HepG2 (cell line): ENCODE results near the gene TOPORS. TPM values are rescaled to one million over a fixed set of nuclear protein-coding genes. Genes with fewer than 3 reads are reported as not detected.

Experiments used
- ARHGAP35 ChIP-seq: sonication (generic); formaldehyde crosslinking; IDR thresholded peaks from 2 replicates; pipeline ENCODE4 v1.9.0; 2022; ENCODE audit warnings: mild to moderate bottlenecking, inconsistent platforms, moderate library complexity, missing genetic modification reagents, borderline replicate concordance
- DPF2 ChIP-seq: sonication (generic); formaldehyde crosslinking; IDR thresholded peaks from 2 replicates; pipeline ENCODE4 v1.4.0; 2020; ENCODE audit warnings: mild to moderate bottlenecking, low read depth, missing genetic modification reagents, borderline replicate concordance
- EZH2 ChIP-seq: conservative IDR thresholded peaks from 2 replicates; pipeline ENCODE4 v1.6.1; 2012; ENCODE audit warnings: mild to moderate bottlenecking, low read depth, low read length, moderate library complexity
- HOXA3 ChIP-seq: sonication (generic); formaldehyde crosslinking; IDR thresholded peaks from 2 replicates; pipeline ENCODE4 v1.5.0; 2020; ENCODE audit warnings: missing genetic modification reagents
- MYC ChIP-seq: sonication (generic); formaldehyde crosslinking; IDR thresholded peaks from 2 replicates; pipeline ENCODE4 v1.9.0; 2021; ENCODE audit warnings: missing genetic modification reagents, borderline replicate concordance
- NR2F1 ChIP-seq, 2 experiments: fragments of 450-650 bp in 1 of 2; formaldehyde crosslinking in 1 of 2; IDR thresholded peaks; 2 replicates each; pipeline versions ENCODE4 v1.5.0 to v1.6.1; 2016 to 2020; ENCODE audit warnings: mild to moderate bottlenecking in 1 of 2, missing compliant biosample characterization in 1 of 2, missing genetic modification reagents in 1 of 2, moderate library complexity in 1 of 2
- PITX1 ChIP-seq: sonication (generic); formaldehyde crosslinking; IDR thresholded peaks from 2 replicates; pipeline ENCODE4 v1.5.1; 2020; ENCODE audit warnings: mild to moderate bottlenecking, missing genetic modification reagents
- RFXANK ChIP-seq: IDR thresholded peaks from 2 replicates; pipeline ENCODE4 v1.6.1; 2016
- RXRB ChIP-seq: IDR thresholded peaks from 2 replicates; pipeline ENCODE4 v1.6.1; 2016; ENCODE audit warnings: borderline replicate concordance, missing genetic modification reagents, missing compliant biosample characterization
- SOX5 ChIP-seq: IDR thresholded peaks from 2 replicates; pipeline ENCODE4 v1.6.1; 2016; ENCODE audit warnings: borderline replicate concordance
- TCF12 ChIP-seq, 2 experiments: fragments of 450-650 bp in 1 of 2; sonication (generic) in 1 of 2; formaldehyde crosslinking in 1 of 2; IDR thresholded peaks; 2 replicates each; pipeline versions ENCODE4 v1.6.1 to v1.8.0; 2017 to 2022; ENCODE audit warnings: antibody characterized with exemption in 1 of 2, mild to moderate bottlenecking in 1 of 2, missing genetic modification reagents in 1 of 2, moderate library complexity in 1 of 2
- XBP1 ChIP-seq: sonication (generic); formaldehyde crosslinking; IDR thresholded peaks from 2 replicates; pipeline ENCODE4 v1.5.0; 2020; ENCODE audit warnings: missing genetic modification reagents
- ZIK1 ChIP-seq: sonication (generic); formaldehyde crosslinking; IDR thresholded peaks from 2 replicates; pipeline ENCODE4 v1.5.0; 2020; ENCODE audit warnings: mild to moderate bottlenecking, low read depth, missing genetic modification reagents, borderline replicate concordance
- ZNF207 ChIP-seq: fragments of 450-650 bp; IDR thresholded peaks from 2 replicates; pipeline ENCODE4 v1.6.1; 2016; ENCODE audit warnings: antibody characterized with exemption, borderline replicate concordance
- ZNF335 ChIP-seq: sonication (generic); formaldehyde crosslinking; IDR thresholded peaks from 2 replicates; pipeline ENCODE4 v1.4.0; 2020; ENCODE audit warnings: missing genetic modification reagents
- ZNF724P ChIP-seq: sonication (generic); formaldehyde crosslinking; IDR thresholded peaks from 2 replicates; pipeline ENCODE4 v1.8.0; 2022; ENCODE audit warnings: missing genetic modification reagents, borderline replicate concordance
- ZNF737 ChIP-seq: sonication (generic); formaldehyde crosslinking; IDR thresholded peaks from 2 replicates; pipeline ENCODE4 v1.5.0; 2020; ENCODE audit warnings: missing genetic modification reagents, mild to moderate bottlenecking, borderline replicate concordance
- ZNF780A ChIP-seq: sonication (generic); formaldehyde crosslinking; IDR thresholded peaks from 2 replicates; pipeline ENCODE4 v1.8.0; 2022; ENCODE audit warnings: mild to moderate bottlenecking, missing genetic modification reagents, moderate library complexity
- ZNF879 ChIP-seq: sonication (generic); formaldehyde crosslinking; IDR thresholded peaks from 2 replicates; pipeline ENCODE4 v1.8.1; 2023; ENCODE audit warnings: missing genetic modification reagents
- polyA plus RNA-seq, 8 experiments: library from polyadenylated mRNA; depleted of rRNA in 3 of 8; stranded (reverse) in 7 of 8; unstranded in 1 of 8; fragments of >200 nt; fragmentation: Illumina TruSeq in 4 of 8; extraction: Trizol in 4 of 8; gene quantifications; 2 replicates each; pipeline versions ENCODE4 v1.2.1 to v1.2.3, GENCODE V29; 2011 to 2016; ENCODE audit warnings: low read depth in 4 of 8, missing spikeins in 1 of 8, mixed read lengths in 1 of 8; ENCODE audit not compliant: insufficient read depth in 1 of 8
- total RNA-seq, 5 experiments: library from RNA; depleted of rRNA; stranded (reverse); fragments of >200 nt; fragmentation: Illumina TruSeq; extraction: Trizol; gene quantifications; 2 replicates each; pipeline ENCODE4 v1.2.3, GENCODE V29; 2016; ENCODE audit warnings: low read depth in 1 of 5
- TF ChIP-seq, protein P1 (sequence below): sonication (generic); formaldehyde crosslinking; IDR thresholded peaks from 2 replicates; pipeline ENCODE4 v1.4.0; 2020; ENCODE audit warnings: missing genetic modification reagents
- TF ChIP-seq, protein P2 (sequence below): sonication (generic); formaldehyde crosslinking; IDR thresholded peaks from 2 replicates; pipeline ENCODE4 v1.4.0; 2020; ENCODE audit warnings: mild to moderate bottlenecking, missing genetic modification reagents
- TF ChIP-seq, protein P3 (sequence below): sonication (generic); formaldehyde crosslinking; IDR thresholded peaks from 2 replicates; pipeline ENCODE4 v1.4.0; 2020; ENCODE audit warnings: mild to moderate bottlenecking, missing genetic modification reagents

The TOPORS gene
- total and polyA plus RNA-seq, 2 of the 13 experiments (the other 11 are each of a cell fraction or from before 2014, with no cell fraction given): 6.8 to 19.6 TPM

DNA sequence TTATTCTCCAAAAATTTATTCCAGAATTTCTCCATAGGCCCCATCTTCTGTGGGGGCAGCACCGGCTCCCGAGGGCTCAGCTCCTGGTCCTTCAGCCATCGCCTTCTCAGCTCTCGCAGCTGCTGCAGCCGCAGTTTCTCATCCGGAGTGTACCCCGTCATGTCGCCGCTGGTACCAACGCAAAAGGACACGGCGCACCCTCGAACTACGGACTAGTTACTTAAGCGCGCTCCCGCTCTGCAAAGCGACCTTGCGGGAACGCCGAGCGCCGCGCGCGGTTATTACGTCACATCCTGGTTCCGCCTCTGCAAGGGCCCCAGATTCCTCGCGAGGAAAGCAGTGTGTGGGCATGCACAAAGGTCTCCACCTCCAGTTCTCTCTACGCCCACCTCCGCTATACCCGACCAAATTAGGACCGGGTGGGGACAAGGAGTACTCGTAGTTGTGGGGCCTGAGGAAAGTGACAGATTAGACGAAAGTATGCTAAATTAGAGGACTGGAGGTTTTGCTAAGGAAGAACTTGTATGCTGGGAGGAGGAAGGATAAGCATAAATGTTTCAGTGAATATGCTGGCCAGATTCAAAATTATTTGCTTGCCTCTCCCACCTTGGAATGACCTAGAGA, 20.6 kb upstream of the TOPORS start, which contains the start of gene NDUFB6 (continued):
- TF ChIP-seq, protein P1, sequence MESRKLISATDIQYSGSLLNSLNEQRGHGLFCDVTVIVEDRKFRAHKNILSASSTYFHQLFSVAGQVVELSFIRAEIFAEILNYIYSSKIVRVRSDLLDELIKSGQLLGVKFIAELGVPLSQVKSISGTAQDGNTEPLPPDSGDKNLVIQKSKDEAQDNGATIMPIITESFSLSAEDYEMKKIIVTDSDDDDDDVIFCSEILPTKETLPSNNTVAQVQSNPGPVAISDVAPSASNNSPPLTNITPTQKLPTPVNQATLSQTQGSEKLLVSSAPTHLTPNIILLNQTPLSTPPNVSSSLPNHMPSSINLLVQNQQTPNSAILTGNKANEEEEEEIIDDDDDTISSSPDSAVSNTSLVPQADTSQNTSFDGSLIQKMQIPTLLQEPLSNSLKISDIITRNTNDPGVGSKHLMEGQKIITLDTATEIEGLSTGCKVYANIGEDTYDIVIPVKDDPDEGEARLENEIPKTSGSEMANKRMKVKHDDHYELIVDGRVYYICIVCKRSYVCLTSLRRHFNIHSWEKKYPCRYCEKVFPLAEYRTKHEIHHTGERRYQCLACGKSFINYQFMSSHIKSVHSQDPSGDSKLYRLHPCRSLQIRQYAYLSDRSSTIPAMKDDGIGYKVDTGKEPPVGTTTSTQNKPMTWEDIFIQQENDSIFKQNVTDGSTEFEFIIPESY (CRISPR knock-in tag): no peak
- TF ChIP-seq, protein P2, sequence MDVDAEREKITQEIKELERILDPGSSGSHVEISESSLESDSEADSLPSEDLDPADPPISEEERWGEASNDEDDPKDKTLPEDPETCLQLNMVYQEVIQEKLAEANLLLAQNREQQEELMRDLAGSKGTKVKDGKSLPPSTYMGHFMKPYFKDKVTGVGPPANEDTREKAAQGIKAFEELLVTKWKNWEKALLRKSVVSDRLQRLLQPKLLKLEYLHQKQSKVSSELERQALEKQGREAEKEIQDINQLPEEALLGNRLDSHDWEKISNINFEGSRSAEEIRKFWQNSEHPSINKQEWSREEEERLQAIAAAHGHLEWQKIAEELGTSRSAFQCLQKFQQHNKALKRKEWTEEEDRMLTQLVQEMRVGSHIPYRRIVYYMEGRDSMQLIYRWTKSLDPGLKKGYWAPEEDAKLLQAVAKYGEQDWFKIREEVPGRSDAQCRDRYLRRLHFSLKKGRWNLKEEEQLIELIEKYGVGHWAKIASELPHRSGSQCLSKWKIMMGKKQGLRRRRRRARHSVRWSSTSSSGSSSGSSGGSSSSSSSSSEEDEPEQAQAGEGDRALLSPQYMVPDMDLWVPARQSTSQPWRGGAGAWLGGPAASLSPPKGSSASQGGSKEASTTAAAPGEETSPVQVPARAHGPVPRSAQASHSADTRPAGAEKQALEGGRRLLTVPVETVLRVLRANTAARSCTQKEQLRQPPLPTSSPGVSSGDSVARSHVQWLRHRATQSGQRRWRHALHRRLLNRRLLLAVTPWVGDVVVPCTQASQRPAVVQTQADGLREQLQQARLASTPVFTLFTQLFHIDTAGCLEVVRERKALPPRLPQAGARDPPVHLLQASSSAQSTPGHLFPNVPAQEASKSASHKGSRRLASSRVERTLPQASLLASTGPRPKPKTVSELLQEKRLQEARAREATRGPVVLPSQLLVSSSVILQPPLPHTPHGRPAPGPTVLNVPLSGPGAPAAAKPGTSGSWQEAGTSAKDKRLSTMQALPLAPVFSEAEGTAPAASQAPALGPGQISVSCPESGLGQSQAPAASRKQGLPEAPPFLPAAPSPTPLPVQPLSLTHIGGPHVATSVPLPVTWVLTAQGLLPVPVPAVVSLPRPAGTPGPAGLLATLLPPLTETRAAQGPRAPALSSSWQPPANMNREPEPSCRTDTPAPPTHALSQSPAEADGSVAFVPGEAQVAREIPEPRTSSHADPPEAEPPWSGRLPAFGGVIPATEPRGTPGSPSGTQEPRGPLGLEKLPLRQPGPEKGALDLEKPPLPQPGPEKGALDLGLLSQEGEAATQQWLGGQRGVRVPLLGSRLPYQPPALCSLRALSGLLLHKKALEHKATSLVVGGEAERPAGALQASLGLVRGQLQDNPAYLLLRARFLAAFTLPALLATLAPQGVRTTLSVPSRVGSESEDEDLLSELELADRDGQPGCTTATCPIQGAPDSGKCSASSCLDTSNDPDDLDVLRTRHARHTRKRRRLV (CRISPR knock-in tag): no peak
- TF ChIP-seq SOX5 (CRISPR knock-in tag) (peak; percentile 68), ZNF780A (CRISPR knock-in tag) (peak; percentile 77; the same call in 1 of the 2 replicates), RXRB (CRISPR knock-in tag) (peak; percentile 36; the same call in 1 of the 2 replicates), ZNF335 (CRISPR knock-in tag) (peak; percentile 92), NR2F1 (CRISPR knock-in tag; IDR thresholded peaks at IDR 0.05) (peak in 1 of 2 experiments; percentile 25; a peak in 1 of 4 replicates), ZNF724P (CRISPR knock-in tag) (no peak), EZH2 (no peak), ARHGAP35 (CRISPR knock-in tag) (peak; percentile 70; the same call in 1 of the 2 replicates), ZIK1 (no peak), ZNF737 (no peak), PITX1 (peak; percentile 48; the same call in 1 of the 2 replicates), RFXANK (CRISPR knock-in tag) (no peak), ZNF207 (no peak), TCF12 (IDR thresholded peaks at IDR 0.05) (no peak), TCF12 (CRISPR knock-in tag; IDR thresholded peaks at IDR 0.05) (no peak), HOXA3 (CRISPR knock-in tag) (peak; percentile 98), ZNF879 (CRISPR knock-in tag) (no peak), XBP1 (CRISPR knock-in tag) (no peak), DPF2 (CRISPR knock-in tag) (no peak), MYC (CRISPR knock-in tag) (peak; percentile 89)
- TF ChIP-seq, protein P3, sequence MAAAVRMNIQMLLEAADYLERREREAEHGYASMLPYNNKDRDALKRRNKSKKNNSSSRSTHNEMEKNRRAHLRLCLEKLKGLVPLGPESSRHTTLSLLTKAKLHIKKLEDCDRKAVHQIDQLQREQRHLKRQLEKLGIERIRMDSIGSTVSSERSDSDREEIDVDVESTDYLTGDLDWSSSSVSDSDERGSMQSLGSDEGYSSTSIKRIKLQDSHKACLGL: no peak
